HL-60 (cell line): ENCODE data around the gene LRRTM4.

ENCODE experiments used
- DNase-seq, 2 experiments: peaks; one replicate each; pipeline ENCODE4 v3.0.0-alpha.2; 2010 to 2020; ENCODE audit warnings: low read depth in 1 of 2, low spot score in 1 of 2
- H3K27ac ChIP-seq: fragments of 250-450 bp; sonication (Bioruptor Pico); replicated peaks from 2 replicates; pipeline ENCODE4 v1.5.1; 2020; ENCODE audit warnings: mild to moderate bottlenecking, moderate library complexity
- H3K27me3 ChIP-seq: fragments of 250-450 bp; sonication (Bioruptor Pico); 2 replicates; pipeline ENCODE4 v1.5.1; 2021; ENCODE audit warnings: mild to moderate bottlenecking, moderate library complexity; ENCODE audit not compliant: insufficient read depth, poor library complexity, severe bottlenecking
- H3K4me3 ChIP-seq: replicated peaks from 2 replicates; pipeline ENCODE4 v1.5.1; 2011; ENCODE audit warnings: mild to moderate bottlenecking, control low read depth, low read length; ENCODE audit not compliant: insufficient read depth
- GABPA ChIP-seq: IDR thresholded peaks from 2 replicates; pipeline ENCODE4 v1.6.1; 2012; ENCODE audit warnings: low read depth
- POLR2AphosphoS5 ChIP-seq: IDR thresholded peaks from 2 replicates; pipeline ENCODE4 v1.6.1; 2012; ENCODE audit warnings: low read depth
- SPI1 ChIP-seq: IDR thresholded peaks from 2 replicates; pipeline ENCODE4 v1.6.1; 2012; ENCODE audit warnings: low read depth, mild to moderate bottlenecking, borderline replicate concordance
- TF ChIP-seq, protein P1 (sequence below): IDR thresholded peaks from one replicate; pipeline ENCODE4 v1.5.1; 2011; ENCODE audit warnings: low read length, control low read depth, inconsistent platforms; ENCODE audit not compliant: insufficient read depth
- TF ChIP-seq, protein P2 (sequence below): IDR thresholded peaks from 2 replicates; pipeline ENCODE4 v1.6.1; 2012; ENCODE audit warnings: low read depth; ENCODE audit not compliant: insufficient replicate concordance

Gene LRRTM4

DNA sequence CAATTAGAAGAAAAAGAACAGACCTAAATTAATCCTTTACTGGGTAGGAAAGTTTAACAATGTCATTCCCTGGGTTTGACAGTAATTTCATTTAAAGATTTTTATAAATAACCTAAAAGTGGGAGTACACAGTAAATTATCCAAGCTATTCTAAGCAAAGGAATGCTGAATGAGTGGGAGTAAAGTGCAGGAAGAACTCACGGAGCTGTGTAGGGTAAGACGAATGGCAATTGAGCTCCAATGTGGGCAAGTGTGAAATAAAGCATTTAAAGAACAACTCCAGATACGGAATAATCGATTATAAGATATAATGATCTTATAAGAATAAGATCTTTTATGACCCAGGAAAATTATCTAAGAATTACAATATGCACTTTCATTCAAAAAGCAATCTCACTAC is 93.2 kb downstream of the LRRTM4 start:
- Histone ChIP-seq H3K4me3 (no peak overlapping the region), H3K27ac (no peak overlapping the region), H3K27me3 (no peaks in the 10 kb centered on the region)
- no peak for DNase-seq
- TF ChIP-seq, protein P1, sequence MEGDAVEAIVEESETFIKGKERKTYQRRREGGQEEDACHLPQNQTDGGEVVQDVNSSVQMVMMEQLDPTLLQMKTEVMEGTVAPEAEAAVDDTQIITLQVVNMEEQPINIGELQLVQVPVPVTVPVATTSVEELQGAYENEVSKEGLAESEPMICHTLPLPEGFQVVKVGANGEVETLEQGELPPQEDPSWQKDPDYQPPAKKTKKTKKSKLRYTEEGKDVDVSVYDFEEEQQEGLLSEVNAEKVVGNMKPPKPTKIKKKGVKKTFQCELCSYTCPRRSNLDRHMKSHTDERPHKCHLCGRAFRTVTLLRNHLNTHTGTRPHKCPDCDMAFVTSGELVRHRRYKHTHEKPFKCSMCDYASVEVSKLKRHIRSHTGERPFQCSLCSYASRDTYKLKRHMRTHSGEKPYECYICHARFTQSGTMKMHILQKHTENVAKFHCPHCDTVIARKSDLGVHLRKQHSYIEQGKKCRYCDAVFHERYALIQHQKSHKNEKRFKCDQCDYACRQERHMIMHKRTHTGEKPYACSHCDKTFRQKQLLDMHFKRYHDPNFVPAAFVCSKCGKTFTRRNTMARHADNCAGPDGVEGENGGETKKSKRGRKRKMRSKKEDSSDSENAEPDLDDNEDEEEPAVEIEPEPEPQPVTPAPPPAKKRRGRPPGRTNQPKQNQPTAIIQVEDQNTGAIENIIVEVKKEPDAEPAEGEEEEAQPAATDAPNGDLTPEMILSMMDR, result no peak
- TF ChIP-seq POLR2AphosphoS5, result no peak
- TF ChIP-seq SPI1, result no peak
- TF ChIP-seq, protein P2, sequence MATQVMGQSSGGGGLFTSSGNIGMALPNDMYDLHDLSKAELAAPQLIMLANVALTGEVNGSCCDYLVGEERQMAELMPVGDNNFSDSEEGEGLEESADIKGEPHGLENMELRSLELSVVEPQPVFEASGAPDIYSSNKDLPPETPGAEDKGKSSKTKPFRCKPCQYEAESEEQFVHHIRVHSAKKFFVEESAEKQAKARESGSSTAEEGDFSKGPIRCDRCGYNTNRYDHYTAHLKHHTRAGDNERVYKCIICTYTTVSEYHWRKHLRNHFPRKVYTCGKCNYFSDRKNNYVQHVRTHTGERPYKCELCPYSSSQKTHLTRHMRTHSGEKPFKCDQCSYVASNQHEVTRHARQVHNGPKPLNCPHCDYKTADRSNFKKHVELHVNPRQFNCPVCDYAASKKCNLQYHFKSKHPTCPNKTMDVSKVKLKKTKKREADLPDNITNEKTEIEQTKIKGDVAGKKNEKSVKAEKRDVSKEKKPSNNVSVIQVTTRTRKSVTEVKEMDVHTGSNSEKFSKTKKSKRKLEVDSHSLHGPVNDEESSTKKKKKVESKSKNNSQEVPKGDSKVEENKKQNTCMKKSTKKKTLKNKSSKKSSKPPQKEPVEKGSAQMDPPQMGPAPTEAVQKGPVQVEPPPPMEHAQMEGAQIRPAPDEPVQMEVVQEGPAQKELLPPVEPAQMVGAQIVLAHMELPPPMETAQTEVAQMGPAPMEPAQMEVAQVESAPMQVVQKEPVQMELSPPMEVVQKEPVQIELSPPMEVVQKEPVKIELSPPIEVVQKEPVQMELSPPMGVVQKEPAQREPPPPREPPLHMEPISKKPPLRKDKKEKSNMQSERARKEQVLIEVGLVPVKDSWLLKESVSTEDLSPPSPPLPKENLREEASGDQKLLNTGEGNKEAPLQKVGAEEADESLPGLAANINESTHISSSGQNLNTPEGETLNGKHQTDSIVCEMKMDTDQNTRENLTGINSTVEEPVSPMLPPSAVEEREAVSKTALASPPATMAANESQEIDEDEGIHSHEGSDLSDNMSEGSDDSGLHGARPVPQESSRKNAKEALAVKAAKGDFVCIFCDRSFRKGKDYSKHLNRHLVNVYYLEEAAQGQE, result no peak
- no peak for TF ChIP-seq GABPA

DNA sequence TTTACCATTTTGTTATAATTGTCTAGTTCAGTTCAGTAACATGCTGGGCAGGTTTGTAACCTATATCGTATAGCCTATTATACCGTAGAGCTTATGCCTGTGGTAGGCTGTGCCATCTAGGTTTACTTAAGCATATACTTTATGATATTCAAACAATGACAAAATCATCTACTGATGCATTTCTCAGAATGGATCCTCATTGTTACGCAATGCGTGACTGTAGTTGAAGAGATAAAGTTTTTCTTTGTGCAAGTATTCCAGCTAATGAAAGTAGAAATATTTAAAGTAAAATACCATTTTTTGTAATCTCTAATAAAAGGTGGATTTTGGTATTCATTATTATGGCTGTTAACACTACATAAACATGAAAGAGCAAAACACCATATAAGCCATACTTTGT is 100.2 kb downstream of the LRRTM4 start:
- H3K27ac ChIP-seq, result no peak overlapping the region
- DNase-seq, result no peak
- H3K4me3 ChIP-seq, result no peak overlapping the region
- no peak for TF ChIP-seq SPI1
- H3K27me3 ChIP-seq, result no peaks in the 10 kb centered on the region

DNA sequence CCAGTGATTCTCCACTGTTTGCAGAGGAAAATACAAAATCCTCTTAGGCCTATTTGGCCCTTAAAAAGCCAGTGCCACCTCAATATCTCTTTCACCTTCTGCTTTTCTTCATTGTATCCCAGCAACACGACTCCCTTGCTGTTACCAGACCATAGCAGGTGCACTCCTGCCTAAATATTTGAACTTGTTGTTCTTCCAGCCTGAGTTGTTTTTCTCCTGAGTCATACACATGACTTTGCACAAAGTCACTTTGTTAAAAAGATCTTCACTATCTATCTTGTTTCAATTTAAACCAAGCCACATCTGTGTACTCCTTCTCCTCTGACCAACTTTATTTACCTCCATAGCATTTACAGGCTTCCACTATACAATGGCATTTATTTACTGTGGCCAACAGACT is 103.6 kb downstream of the LRRTM4 start:
- Histone ChIP-seq H3K4me3 (no peak overlapping the region), H3K27me3 (no peaks in the 10 kb centered on the region), H3K27ac (no peak overlapping the region)
- no peak for DNase-seq
- no peak for TF ChIP-seq POLR2AphosphoS5
- TF ChIP-seq GABPA, result no peak
- no peak for TF ChIP-seq SPI1
- TF ChIP-seq, protein P1, result no peak
- TF ChIP-seq, protein P2, result no peak

DNA sequence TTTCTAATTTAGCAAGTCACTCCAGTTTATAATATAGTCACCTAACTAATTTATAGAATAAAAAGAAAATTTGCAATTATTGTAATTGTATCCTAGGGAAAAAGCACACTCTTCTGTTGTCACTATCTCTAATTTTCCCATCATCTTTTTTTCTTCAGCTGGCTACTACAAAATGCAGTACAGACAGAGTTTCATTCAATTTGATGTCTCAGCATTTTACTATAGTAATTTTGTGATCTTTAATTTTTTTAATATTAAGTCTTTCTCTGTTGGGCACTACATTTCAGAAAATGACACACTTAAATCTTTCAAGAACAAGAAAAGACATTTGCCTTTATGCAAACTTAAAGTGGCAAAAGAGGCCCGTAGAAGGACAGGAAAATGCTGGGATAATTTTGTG is 118.0 kb downstream of the LRRTM4 start:
- no peak for DNase-seq
- Histone ChIP-seq H3K27ac (no peak overlapping the region), H3K27me3 (no peaks in the 10 kb centered on the region), H3K4me3 (no peak overlapping the region)
- no peak for TF ChIP-seq SPI1
- TF ChIP-seq GABPA, result no peak
- TF ChIP-seq, protein P1, result no peak
- TF ChIP-seq, protein P2, result no peak
- no peak for TF ChIP-seq POLR2AphosphoS5
